ENCODE results near the gene ARHGAP8.

The ARHGAP8 gene

GRCh38 chr22:44884562-44884961 lies 132.2 kb downstream of the ARHGAP8 start:
- H3K27ac ChIP-seq, result no peak overlapping the region
- ChIA-PET CTCF (no interaction called here), POLR2A (ENCODE audit: low non-redundant PET) (no interaction called here)
- DNase-seq (ENCODE audit: low spot score), result no peak
- TF ChIP-seq, protein P1, sequence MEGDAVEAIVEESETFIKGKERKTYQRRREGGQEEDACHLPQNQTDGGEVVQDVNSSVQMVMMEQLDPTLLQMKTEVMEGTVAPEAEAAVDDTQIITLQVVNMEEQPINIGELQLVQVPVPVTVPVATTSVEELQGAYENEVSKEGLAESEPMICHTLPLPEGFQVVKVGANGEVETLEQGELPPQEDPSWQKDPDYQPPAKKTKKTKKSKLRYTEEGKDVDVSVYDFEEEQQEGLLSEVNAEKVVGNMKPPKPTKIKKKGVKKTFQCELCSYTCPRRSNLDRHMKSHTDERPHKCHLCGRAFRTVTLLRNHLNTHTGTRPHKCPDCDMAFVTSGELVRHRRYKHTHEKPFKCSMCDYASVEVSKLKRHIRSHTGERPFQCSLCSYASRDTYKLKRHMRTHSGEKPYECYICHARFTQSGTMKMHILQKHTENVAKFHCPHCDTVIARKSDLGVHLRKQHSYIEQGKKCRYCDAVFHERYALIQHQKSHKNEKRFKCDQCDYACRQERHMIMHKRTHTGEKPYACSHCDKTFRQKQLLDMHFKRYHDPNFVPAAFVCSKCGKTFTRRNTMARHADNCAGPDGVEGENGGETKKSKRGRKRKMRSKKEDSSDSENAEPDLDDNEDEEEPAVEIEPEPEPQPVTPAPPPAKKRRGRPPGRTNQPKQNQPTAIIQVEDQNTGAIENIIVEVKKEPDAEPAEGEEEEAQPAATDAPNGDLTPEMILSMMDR (conservative IDR thresholded peaks at IDR 0.05; ENCODE audit: low read depth), result no peak

DNA sequence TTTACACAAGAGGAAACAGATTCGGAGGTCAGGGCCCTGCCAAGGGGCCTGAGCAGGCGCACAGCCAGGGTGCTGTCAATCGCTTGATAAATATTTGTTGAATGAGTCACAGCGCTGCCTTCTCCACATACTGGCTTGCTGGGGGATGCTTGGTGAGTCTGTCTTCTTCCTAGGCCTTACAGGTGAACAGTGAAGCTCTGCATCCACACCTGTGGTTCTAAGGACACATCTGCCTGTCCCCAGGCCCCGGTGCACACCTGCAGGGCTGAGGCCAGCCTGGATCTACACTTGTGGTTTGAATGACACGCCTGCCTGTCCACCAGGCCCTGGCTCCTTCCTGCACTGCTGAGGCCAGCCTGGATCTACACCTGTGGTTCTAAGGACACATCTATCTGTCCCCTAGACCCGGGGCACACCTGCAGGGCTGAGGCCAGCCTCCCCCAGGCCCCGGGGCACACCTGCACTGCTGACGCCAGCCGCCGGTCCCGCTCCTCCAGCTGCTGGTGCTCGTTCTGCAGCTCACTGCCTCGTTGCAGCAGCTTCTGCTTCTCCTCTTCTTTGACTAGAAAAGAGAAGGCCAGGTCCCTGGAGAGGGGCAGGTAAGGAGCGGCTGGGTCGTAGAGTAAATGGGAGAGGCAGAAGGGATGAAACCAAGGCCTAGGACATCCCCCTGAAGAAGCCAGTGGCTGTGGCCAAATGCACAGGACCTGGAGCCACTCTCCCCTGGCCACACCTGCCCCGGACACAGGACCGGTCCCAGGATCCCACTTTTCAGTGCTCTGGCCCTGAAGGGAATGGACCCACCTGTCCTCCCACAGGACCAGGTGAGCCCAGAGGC lies 132.8 kb downstream of the ARHGAP8 start:
- no peak overlapping the region for H3K27ac ChIP-seq
- TF ChIP-seq, protein P1 (conservative IDR thresholded peaks at IDR 0.05; ENCODE audit: low read depth), result no peak
- ChIA-PET POLR2A (ENCODE audit: low non-redundant PET) (no interaction called here), CTCF (no interaction called here)
- DNase-seq (ENCODE audit: low spot score), result peak; percentile 22

DNA sequence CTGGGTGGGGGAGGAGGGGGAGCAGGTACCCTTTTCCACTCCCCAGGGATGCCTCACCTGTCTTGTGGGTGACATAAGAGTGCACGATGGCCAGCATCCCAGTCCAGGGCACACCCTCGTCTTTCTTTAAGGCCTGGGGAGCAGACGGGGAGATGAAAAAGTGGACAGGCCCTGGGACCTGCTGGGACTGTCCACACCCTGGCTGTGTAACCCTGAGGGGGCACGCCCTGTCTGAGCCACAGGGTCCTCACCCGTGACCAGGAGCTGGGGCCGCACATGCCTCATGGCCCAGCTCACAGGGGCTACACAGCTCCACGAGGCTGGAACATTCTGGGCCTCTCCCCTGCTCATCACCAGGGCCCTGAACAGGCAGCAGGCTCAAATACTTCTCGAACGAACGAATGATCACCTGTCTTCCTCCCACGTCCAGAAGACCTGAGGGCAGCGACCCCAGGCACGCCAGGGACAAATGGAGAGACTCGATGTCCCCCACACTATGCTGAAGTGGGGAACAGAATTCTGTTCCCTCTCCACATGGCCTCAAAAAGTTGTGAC lies 133.5 kb downstream of the ARHGAP8 start:
- CTCF ChIA-PET, result interaction anchor here (0.7 kb wide), 1 partner anchor 9 kb away, joined by 6 read pairs; no protein-coding TSS in a partner anchor
- TF ChIP-seq, protein P1 (conservative IDR thresholded peaks at IDR 0.05; ENCODE audit: low read depth), result no peak
- POLR2A ChIA-PET (ENCODE audit: low non-redundant PET), result interaction anchor here (0.6 kb wide), 1 partner anchor 9 kb away, joined by 9 read pairs; no protein-coding TSS in a partner anchor
- H3K27ac ChIP-seq, result no peak overlapping the region
- no peak for DNase-seq (ENCODE audit: low spot score)

DNA sequence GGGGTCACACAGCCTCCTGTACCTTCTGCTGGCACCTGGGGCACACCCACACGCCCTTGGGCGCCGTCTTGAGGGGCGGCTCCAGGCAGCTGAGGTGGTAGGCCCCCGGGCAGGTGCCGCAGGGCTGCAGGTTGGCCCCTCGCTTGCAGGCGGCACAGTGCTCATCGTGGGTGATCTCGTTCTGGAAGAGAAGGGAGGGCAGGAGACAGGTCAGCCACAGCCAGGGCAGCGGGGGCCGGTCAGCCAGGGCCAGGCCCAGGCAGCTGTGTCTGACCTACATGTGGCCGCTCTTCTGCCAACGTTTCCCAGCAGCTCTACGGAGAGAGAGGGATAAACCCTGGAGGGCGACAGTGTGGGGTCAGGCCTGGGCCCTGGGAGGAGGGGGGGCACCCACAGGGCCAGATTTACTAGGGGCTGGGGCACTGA lies 135.6 kb downstream of the ARHGAP8 start:
- POLR2A ChIA-PET (ENCODE audit: low non-redundant PET), result no interaction called here
- CTCF ChIA-PET, result no interaction called here
- DNase-seq (ENCODE audit: low spot score), result no peak
- TF ChIP-seq, protein P1 (conservative IDR thresholded peaks at IDR 0.05; ENCODE audit: low read depth), result no peak
- no peak overlapping the region for H3K27ac ChIP-seq

GRCh38 chr22:44888491-44889254 lies 136.3 kb downstream of the ARHGAP8 start:
- DNase-seq (ENCODE audit: low spot score), result no peak
- TF ChIP-seq, protein P1 (conservative IDR thresholded peaks at IDR 0.05; ENCODE audit: low read depth), result no peak
- CTCF ChIA-PET, result no interaction called here
- POLR2A ChIA-PET (ENCODE audit: low non-redundant PET), result no interaction called here
- no peak overlapping the region for H3K27ac ChIP-seq

DNA sequence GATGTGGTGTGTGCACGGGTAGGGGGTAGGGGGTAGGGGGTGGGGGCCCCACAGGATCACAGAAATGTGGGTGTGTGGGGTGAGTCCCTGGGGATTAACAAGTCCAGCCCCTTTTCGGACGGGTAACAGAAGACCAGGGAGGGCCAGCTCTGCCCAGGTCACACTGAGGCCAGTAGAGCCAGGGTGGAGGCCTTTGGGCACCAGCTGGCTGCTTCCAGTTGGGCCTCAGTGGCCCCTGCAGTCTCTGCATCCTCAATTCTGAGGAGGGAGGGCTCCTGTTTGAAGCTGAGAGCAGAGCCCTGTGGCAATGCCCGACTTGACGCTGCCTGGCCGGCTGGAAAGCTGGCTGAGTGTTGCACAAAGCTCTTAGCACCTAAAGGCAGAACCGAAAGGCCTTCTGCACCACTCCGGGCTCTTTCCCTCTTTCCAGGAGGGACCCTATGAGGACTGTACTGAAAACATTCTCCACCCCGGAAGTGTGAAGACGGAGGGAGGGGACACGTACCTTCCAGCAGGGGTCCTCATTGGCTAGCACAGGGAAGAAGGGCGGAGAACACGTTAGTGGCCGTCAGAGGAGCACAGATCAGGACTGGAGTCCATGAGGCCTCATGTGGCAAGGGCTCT lies 137.0 kb downstream of the ARHGAP8 start:
- TF ChIP-seq, protein P1 (conservative IDR thresholded peaks at IDR 0.05; ENCODE audit: low read depth), result no peak
- CTCF ChIA-PET, result no interaction called here

More for the DNA sequence above, 137.0 kb downstream of the ARHGAP8 start:
- H3K27ac ChIP-seq, result no peak overlapping the region
- DNase-seq (ENCODE audit: low spot score), result no peak
- POLR2A ChIA-PET (ENCODE audit: low non-redundant PET), result no interaction called here
